BLaER1 treated with 17β-estradiol and CSF1 and Interleukin-3, amounts not matched to agents 10 nM and 100 nM (cell line): Measurements from ENCODE around the gene SLC7A1.
A peak's percentile ranks its signal among the peaks of the same experiment; 100 is the strongest.
"Not testable (repeated sequence)": the region's sequence is repeated elsewhere in the genome, so short reads cannot be mapped to it uniquely, and the experiment has no call there.

Experiments used
- H3K27ac ChIP-seq, 11 experiments: shearing (Covaris generic); formaldehyde crosslinking; 2 replicates each; pipeline ENCODE4 v1.8.1; 2022
- H3K27me3 ChIP-seq, 11 experiments: shearing (Covaris generic); formaldehyde crosslinking; 2 replicates each; pipeline ENCODE4 v1.8.1; 2022
- H3K36me3 ChIP-seq, 11 experiments: shearing (Covaris generic); formaldehyde crosslinking; 2 replicates each; pipeline ENCODE4 v1.8.1; 2022
- H3K4me1 ChIP-seq, 10 experiments: shearing (Covaris generic); formaldehyde crosslinking; 2 replicates each; pipeline ENCODE4 v1.8.1; 2022
- H3K4me2 ChIP-seq, 11 experiments: shearing (Covaris generic); formaldehyde crosslinking; 2 replicates each; pipeline ENCODE4 v1.8.1; 2022
- H3K4me3 ChIP-seq, 10 experiments: shearing (Covaris generic); formaldehyde crosslinking; 2 replicates each; pipeline ENCODE4 v1.8.1; 2022
- H3K9ac ChIP-seq, 11 experiments: shearing (Covaris generic); formaldehyde crosslinking; 2 replicates each; pipeline ENCODE4 v1.8.1; 2022
- H3K9me3 ChIP-seq, 11 experiments: shearing (Covaris generic); formaldehyde crosslinking; replicated peaks in 1 of 11; 2 replicates each; pipeline ENCODE4 v1.8.1; 2022
- H4K20me1 ChIP-seq, 11 experiments: shearing (Covaris generic); formaldehyde crosslinking; 2 replicates each; pipeline ENCODE4 v1.8.1; 2022
- Cebpa-rat ChIP-seq, 11 experiments: shearing (Covaris generic); IDR thresholded peaks; 2 replicates each; pipeline ENCODE4 v1.8.1; 2022

Gene SLC7A1

GRCh38 chr13:29595380-29596063 is at the start of gene SLC7A1:
SLC7A1 (minus strand) TSS chr13:29595688; CDS start chr13:29536188, 59,500 bp downstream.
- Histone ChIP-seq H3K4me2 (peak within 1 kb of the TSS; percentile 78 to 92 (median 89)), H3K27ac (peak within 1 kb of the TSS; percentile 92 to 100 (median 98)), H3K9ac (peak within 1 kb of the TSS; percentile 96 to 100 (median 98)), H3K36me3 (peaks cover 0 to 28% (median 20%) of the 10 kb centered on the region in 11 experiments; a peak in 14 of 22 replicates), H3K4me1 (peaks cover 20 to 46% (median 38%) of the 10 kb centered on the region in 10 experiments), H3K4me3 (peak within 1 kb of the TSS; percentile 80 to 98 (median 97)), H3K9me3 (no peaks in the 10 kb centered on the region), H4K20me1 (peaks cover 27 to 43% (median 33%) of the 10 kb centered on the region in 11 experiments; a peak in 20 of 22 replicates), H3K27me3 (no peaks in the 10 kb centered on the region)
- no peak for TF ChIP-seq Cebpa-rat (IDR thresholded peaks at IDR 0.05)

GRCh38 chr13:29640665-29641064 is 45.2 kb upstream of the SLC7A1 start:
- H3K36me3 ChIP-seq = no peaks in the 10 kb centered on the region
- peaks cover 0 to 9% (median 0%) of the 10 kb centered on the region in 11 experiments; a peak in 2 of 22 replicates for H3K9me3 ChIP-seq
- no peaks in the 10 kb centered on the region for H3K4me1 ChIP-seq
- H3K27me3 ChIP-seq = no peaks in the 10 kb centered on the region
- TF ChIP-seq Cebpa-rat (IDR thresholded peaks at IDR 0.05) = no peak
- H3K4me3 ChIP-seq = no peak overlapping the region
- no peak overlapping the region for H3K27ac ChIP-seq
- H3K4me2 ChIP-seq = no peak overlapping the region
- H3K9ac ChIP-seq = no peak overlapping the region
- H4K20me1 ChIP-seq = no peaks in the 10 kb centered on the region

DNA sequence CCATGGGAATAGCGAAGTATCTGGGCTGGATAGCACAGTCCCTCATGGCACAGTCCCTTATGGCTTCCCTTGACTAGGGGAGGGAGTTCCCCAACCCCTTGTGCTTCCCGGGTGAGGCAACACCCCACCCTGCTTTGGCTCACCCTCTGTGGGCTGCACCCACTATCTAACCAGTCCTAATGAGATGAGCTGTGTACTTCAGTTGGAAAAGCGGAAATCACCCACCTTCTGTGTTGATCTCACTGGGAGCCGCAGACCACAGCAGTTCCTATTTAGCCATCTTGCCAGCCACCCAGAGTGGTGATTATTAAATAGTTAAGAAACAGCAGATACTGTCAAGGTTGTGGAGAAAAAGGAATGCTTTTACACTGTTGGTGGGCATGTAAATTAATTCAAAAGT is 41.3 kb upstream of the SLC7A1 start:
- not testable (repeated sequence) for H4K20me1 ChIP-seq, H3K9me3 ChIP-seq, H3K4me1 ChIP-seq, H3K27ac ChIP-seq, H3K36me3 ChIP-seq, H3K9ac ChIP-seq, H3K27me3 ChIP-seq, H3K4me2 ChIP-seq, H3K4me3 ChIP-seq

DNA sequence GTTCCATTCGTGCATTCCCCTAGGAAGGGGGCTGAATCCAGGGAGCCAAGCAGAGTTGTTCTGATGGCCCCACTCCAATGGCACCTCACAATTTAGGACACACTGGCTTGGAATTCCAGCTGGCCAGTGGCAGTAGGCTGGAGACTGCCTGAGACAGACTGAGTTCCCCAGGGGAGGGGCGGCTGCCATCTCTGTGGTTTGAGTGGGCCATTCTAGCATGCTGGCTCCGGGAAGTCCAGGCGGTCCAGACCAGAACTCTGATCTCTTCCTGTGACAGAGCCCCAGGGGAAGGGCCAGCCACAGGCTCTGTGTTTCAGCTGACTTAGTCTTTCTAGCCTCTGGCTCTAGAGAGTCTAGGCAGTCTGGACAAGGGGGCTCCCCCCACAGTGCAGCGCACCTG is 29.5 kb upstream of the SLC7A1 start:
- peaks cover 0 to 15% (median 5%) of the 10 kb centered on the region in 11 experiments; a peak in 10 of 22 replicates for H3K9me3 ChIP-seq
- no peak overlapping the region for H3K4me2 ChIP-seq
- TF ChIP-seq Cebpa-rat (IDR thresholded peaks at IDR 0.05) = no peak
- H3K9ac ChIP-seq = no peak overlapping the region
- no peaks in the 10 kb centered on the region for H4K20me1 ChIP-seq
- H3K4me1 ChIP-seq = peaks cover 0 to 7% (median 0%) of the 10 kb centered on the region in 10 experiments; a peak in 1 of 20 replicates
- no peak overlapping the region for H3K4me3 ChIP-seq
- H3K36me3 ChIP-seq = no peaks in the 10 kb centered on the region
- H3K27me3 ChIP-seq = no peaks in the 10 kb centered on the region
- H3K27ac ChIP-seq = no peak overlapping the region

GRCh38 chr13:29621841-29622240 is 26.4 kb upstream of the SLC7A1 start:
- no peak overlapping the region for H3K27ac ChIP-seq
- no peak overlapping the region for H3K4me3 ChIP-seq
- no peak overlapping the region for H3K9ac ChIP-seq
- peaks cover 0 to 7% (median 0%) of the 10 kb centered on the region in 10 experiments; a peak in 1 of 20 replicates for H3K4me1 ChIP-seq
- H3K36me3 ChIP-seq = no peaks in the 10 kb centered on the region
- H3K9me3 ChIP-seq = peaks cover 0 to 28% (median 8%) of the 10 kb centered on the region in 11 experiments; a peak in 12 of 22 replicates
- no peak for TF ChIP-seq Cebpa-rat (IDR thresholded peaks at IDR 0.05)
- no peaks in the 10 kb centered on the region for H4K20me1 ChIP-seq
- no peaks in the 10 kb centered on the region for H3K27me3 ChIP-seq
- no peak overlapping the region for H3K4me2 ChIP-seq

- no peak for TF ChIP-seq Cebpa-rat (IDR thresholded peaks at IDR 0.05)
- H3K4me1 ChIP-seq = peaks cover 0 to 7% (median 0%) of the 10 kb centered on the region in 10 experiments; a peak in 1 of 20 replicates
- no peaks in the 10 kb centered on the region for H3K36me3 ChIP-seq
- H4K20me1 ChIP-seq = no peaks in the 10 kb centered on the region
- H3K4me2 ChIP-seq = no peak overlapping the region
- H3K27me3 ChIP-seq = no peaks in the 10 kb centered on the region
- H3K9ac ChIP-seq = no peak overlapping the region
- peaks cover 0 to 28% (median 8%) of the 10 kb centered on the region in 11 experiments; a peak in 12 of 22 replicates for H3K9me3 ChIP-seq
- H3K4me3 ChIP-seq = no peak overlapping the region
- no peak overlapping the region for H3K27ac ChIP-seq
These were observed 25.7 kb upstream of the SLC7A1 start for GRCh38 chr13:29621051-29621800.

- H4K20me1 ChIP-seq = no peaks in the 10 kb centered on the region
- H3K27me3 ChIP-seq = no peaks in the 10 kb centered on the region
- no peak overlapping the region for H3K4me2 ChIP-seq
- no peak overlapping the region for H3K9ac ChIP-seq
- no peak overlapping the region for H3K27ac ChIP-seq
- H3K9me3 ChIP-seq = peaks cover 0 to 22% (median 8%) of the 10 kb centered on the region in 11 experiments; a peak in 11 of 22 replicates
- peaks cover 0 to 4% (median 0%) of the 10 kb centered on the region in 10 experiments; a peak in 1 of 20 replicates for H3K4me1 ChIP-seq
- no peak for TF ChIP-seq Cebpa-rat (IDR thresholded peaks at IDR 0.05)
- no peaks in the 10 kb centered on the region for H3K36me3 ChIP-seq
- no peak overlapping the region for H3K4me3 ChIP-seq
These were observed 24.5 kb upstream of the SLC7A1 start for GRCh38 chr13:29619995-29620394.

- Histone ChIP-seq H3K36me3 (no peaks in the 10 kb centered on the region), H3K9me3 (peaks cover 0 to 11% (median 2%) of the 10 kb centered on the region in 11 experiments; a peak in 5 of 22 replicates), H3K27me3 (no peaks in the 10 kb centered on the region), H3K4me1 (no peaks in the 10 kb centered on the region), H4K20me1 (no peaks in the 10 kb centered on the region), H3K9ac (no peak overlapping the region), H3K4me2 (no peak overlapping the region), H3K4me3 (no peak overlapping the region), H3K27ac (no peak overlapping the region)
- no peak for TF ChIP-seq Cebpa-rat (IDR thresholded peaks at IDR 0.05)
These were observed 17.6 kb upstream of the SLC7A1 start for GRCh38 chr13:29613101-29613500.

- H3K4me2 ChIP-seq = no peak overlapping the region
- no peaks in the 10 kb centered on the region for H3K4me1 ChIP-seq
- TF ChIP-seq Cebpa-rat (IDR thresholded peaks at IDR 0.05) = no peak
- H3K4me3 ChIP-seq = no peak overlapping the region
- H3K27me3 ChIP-seq = no peaks in the 10 kb centered on the region
- H3K27ac ChIP-seq = no peak overlapping the region
- H4K20me1 ChIP-seq = no peaks in the 10 kb centered on the region
- no peaks in the 10 kb centered on the region for H3K36me3 ChIP-seq
- H3K9me3 ChIP-seq = no peaks in the 10 kb centered on the region
- no peak overlapping the region for H3K9ac ChIP-seq
These were observed 12.0 kb upstream of the SLC7A1 start for GRCh38 chr13:29607465-29607864.
